ENCODE measurements around the gene FOXO6.

The FOXO6 gene

GRCh38 chr1:41411229-41411628, 50.0 kb downstream of the FOXO6 start:
- no peak for DNase-seq

- DNase-seq, result no peak
These were observed 51.5 kb downstream of the FOXO6 start for GRCh38 chr1:41412748-41413147.

GRCh38 chr1:41413748-41414281, 52.6 kb downstream of the FOXO6 start:
- DNase-seq, result no peak

- no peak for DNase-seq
These were observed 53.1 kb downstream of the FOXO6 start for GRCh38 chr1:41414296-41414695.

- no peak for DNase-seq
These were observed 53.6 kb downstream of the FOXO6 start for GRCh38 chr1:41414716-41415306.

DNA sequence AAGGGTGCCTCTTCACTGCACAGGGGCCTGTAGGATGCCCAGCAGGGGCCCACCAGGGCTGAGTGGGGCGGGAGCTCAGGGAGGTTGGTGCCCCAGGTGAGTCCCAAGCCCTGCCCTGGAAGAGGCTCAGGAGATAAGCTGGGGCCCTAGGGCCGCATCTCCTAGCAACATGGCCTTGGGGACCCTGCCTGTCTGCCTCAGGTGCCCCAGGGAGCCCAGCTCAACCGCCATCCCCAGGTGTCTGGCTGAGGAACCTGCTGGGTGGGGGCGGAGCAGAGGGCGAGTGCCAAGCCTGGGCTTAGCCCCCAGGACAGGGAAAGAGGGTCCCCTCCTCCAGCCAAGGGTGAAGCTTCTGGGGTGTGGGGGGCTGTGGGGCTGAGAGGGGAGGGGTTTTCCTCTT, 54.8 kb downstream of the FOXO6 start:
- no peak for DNase-seq

GRCh38 chr1:41416552-41417334, 55.5 kb downstream of the FOXO6 start:
- peak; percentile 85 for DNase-seq

DNA sequence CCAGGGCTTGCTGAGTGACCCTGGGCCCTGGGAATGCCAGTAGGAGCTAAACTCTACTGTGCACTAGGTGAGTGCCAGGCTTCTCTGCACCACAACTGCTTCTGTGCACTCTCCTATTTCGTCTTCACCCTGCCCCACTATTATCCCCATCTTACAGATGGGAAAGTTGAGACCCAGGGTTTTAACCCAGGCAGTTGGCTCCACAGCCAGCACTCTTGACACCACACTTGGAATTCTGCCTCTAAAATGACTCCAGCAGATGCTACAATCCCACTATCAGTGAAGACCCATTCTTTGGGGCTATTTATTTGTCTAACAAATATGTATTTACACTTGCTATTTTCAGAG, 56.1 kb downstream of the FOXO6 start:
- DNase-seq, result no peak

DNA sequence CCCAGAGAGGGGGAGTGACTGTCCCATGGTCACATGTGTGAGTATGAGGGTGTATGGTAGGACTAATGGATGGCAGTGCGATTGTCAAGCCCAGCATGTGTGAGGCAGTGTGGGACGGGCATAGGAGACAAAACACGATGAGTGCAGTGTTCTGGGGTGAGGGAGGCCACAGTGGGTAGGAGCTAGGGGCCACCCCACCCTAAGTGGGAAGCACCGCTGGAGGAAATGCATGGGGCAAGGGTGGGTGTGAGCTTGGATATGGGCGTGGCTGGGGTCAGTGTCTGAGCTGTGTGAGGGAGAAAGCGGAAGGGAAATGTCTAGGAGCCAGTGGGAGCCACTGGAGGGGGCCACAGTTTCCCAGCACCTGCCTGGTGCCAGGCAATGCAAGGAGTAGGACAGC, 56.5 kb downstream of the FOXO6 start:
- DNase-seq, result no peak

DNA sequence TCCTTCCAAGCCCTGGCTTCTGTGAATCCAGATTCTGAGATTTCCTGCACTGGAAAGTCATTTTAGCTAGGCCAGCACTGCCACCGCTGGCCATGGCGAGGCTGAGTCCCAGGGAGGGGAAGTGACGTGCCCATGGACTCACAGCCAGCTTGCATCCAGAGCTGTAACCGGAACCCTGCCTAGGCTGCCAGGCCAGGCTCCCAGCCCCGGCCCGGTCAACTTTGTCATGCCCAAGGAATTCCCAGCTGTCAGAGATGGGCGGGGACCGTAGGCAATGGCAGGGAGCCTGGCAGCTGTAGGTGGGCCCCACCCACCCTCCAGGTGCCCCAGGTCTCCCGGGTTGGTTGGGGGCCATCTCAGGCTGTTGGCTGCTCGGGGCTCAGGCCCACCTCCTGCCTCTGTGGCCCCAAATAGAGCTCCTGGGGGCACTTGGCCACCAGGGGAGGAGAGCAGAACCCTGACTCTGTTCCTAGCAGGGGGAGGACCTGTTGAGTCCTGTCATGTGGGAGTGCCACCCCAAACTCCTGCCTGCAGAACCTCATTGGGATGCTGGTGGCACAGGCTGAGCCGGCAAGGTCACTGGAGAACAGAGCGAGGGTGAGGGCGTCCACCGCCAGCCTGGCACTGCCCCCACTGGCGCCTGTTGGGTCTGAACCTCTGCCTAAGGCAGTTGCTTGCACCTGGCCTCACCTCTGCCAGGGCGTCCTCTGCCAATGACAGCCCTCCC, 57.8 kb downstream of the FOXO6 start:
- DNase-seq, result no peak

- no peak for DNase-seq
These were observed 58.5 kb downstream of the FOXO6 start for GRCh38 chr1:41419584-41420295.

- DNase-seq, result no peak
These were observed 59.1 kb downstream of the FOXO6 start for GRCh38 chr1:41420351-41420750.

DNA sequence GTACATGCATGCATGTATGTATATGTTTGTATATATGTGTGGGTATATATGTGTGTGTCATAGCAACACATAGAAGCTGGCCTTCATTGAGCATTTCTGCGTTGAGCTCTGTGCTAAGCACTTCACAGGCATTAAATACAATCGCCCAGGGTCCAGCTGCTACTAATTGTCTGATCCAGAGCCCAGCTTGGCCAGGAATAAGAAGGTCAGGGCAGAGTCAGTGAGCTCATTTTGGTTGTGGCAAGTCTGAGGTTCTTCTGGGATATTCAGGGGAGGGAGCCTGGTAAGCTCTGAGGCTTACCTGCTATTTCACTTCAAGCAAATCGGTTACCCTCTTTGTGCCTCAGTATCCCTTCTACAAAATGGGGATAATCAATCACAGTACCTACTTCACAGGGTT, 59.6 kb downstream of the FOXO6 start:
- peak; percentile 83 for DNase-seq

DNA sequence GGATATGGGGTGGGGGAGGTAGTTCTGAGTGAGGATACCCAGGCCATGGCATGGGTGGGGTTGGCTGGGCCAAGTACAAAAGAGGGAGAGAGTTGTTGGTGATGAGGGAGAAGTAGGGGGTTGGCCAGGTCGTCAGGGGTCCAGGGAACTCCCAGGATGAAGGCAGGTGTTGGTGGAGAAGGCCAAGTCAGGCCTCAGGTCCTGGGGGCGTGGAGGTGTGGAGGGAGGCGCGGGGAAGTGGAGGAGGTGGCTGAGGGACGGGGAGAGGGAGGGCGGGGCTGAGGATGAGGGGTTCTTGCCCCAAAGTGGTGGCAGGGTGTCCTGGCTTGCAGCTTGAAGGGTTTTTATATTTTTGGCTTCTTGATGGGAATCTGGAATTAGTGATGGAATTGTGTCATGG, 61.1 kb downstream of the FOXO6 start:
- no peak for DNase-seq

- peak; percentile 15 for DNase-seq
These were observed 62.4 kb downstream of the FOXO6 start for GRCh38 chr1:41423511-41424191.

GRCh38 chr1:41424581-41425118, 63.4 kb downstream of the FOXO6 start:
- no peak for DNase-seq

DNA sequence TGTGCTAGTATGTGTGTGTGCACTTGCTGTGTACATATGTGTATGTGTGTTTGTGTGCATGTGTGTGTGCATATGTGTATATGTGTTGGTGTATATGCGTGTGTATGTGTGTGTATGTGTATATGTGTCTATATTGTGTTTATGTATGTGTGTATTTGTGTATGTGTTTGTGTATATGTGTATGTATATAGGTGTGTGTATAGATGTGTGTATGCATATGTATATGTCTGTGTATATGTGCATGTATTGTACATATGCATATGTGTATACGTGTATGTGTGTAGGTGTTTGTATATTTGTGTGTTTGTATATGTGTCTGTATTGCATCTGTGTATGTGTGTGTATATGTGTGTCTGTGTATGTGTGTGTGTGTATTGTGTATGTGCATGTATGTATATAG, 64.1 kb downstream of the FOXO6 start:
- DNase-seq, result no peak

GRCh38 chr1:41426201-41426890, 65.1 kb downstream of the FOXO6 start:
- DNase-seq, result no peak

GRCh38 chr1:41427122-41427913, 66.1 kb downstream of the FOXO6 start:
- DNase-seq, result no peak

DNA sequence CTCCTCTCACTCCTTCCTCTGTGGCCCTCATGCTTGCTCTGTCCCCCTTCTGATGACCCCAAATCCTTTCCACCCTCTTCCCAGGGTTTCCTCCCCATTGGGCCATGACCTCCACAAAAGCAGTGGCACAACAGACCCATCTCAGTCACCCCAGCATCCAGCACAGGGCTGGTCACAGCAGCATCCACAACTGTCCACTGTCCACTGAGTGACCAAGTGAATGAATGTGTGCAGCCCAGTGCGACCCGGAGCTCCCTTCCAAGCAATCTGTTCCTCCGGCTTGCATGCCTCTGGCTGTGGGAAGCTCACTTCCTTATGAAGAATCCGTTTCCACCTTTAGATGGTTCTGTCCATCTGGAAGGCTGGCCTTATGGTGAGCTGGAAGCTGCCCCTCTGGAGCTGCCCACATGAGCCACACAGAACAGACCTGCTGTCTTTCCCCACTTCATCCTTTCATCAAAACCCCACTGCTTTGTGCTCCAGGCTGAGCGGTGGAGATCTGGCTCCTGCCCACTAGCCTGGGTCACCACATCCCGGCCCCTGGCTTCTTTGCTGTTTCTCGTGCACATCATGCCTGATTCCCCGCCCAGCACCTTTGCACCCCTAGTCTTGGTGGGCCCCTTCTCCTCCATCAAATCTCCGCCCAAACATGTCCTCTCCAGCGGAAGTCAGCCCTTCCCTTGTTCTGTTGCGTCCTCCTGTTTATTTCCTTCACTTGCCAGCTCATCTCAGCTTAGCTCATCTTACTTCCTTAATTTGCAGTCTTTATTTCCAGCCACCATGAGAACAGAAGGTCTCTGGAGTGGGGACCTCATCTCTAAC, 66.9 kb downstream of the FOXO6 start:
- DNase-seq, result no peak

Data from NCI-H82 (cell line).